ENCODE measurements around the gene RARA.
A peak's percentile ranks its signal among the peaks of the same experiment; 100 is the strongest.

RARA gene

GRCh38 chr17:40315206-40315605, 6.2 kb downstream of the RARA start:
- TF ChIP-seq, protein P1, sequence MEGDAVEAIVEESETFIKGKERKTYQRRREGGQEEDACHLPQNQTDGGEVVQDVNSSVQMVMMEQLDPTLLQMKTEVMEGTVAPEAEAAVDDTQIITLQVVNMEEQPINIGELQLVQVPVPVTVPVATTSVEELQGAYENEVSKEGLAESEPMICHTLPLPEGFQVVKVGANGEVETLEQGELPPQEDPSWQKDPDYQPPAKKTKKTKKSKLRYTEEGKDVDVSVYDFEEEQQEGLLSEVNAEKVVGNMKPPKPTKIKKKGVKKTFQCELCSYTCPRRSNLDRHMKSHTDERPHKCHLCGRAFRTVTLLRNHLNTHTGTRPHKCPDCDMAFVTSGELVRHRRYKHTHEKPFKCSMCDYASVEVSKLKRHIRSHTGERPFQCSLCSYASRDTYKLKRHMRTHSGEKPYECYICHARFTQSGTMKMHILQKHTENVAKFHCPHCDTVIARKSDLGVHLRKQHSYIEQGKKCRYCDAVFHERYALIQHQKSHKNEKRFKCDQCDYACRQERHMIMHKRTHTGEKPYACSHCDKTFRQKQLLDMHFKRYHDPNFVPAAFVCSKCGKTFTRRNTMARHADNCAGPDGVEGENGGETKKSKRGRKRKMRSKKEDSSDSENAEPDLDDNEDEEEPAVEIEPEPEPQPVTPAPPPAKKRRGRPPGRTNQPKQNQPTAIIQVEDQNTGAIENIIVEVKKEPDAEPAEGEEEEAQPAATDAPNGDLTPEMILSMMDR (IDR thresholded peaks at IDR 0.05) = no peak
- Histone ChIP-seq H3K4me3 (ENCODE audit: low read depth in 1 of 2, low read length in 1 of 2) (peak overlapping the region in 1 of 2 experiments; percentile 88), H3K4me1 (ENCODE audit: control insufficient read depth in 1 of 2, insufficient read depth in 1 of 2, low read depth in 1 of 2, low read length in 1 of 2) (peaks cover 87 to 91% of the 10 kb centered on the region in 2 experiments), H3K27me3 (no peaks in the 10 kb centered on the region), H3K9me3 (no peaks in the 10 kb centered on the region), H3K27ac (peak overlapping the region; percentile 98), H3K36me3 (peaks cover 2% of the 10 kb centered on the region)

DNA sequence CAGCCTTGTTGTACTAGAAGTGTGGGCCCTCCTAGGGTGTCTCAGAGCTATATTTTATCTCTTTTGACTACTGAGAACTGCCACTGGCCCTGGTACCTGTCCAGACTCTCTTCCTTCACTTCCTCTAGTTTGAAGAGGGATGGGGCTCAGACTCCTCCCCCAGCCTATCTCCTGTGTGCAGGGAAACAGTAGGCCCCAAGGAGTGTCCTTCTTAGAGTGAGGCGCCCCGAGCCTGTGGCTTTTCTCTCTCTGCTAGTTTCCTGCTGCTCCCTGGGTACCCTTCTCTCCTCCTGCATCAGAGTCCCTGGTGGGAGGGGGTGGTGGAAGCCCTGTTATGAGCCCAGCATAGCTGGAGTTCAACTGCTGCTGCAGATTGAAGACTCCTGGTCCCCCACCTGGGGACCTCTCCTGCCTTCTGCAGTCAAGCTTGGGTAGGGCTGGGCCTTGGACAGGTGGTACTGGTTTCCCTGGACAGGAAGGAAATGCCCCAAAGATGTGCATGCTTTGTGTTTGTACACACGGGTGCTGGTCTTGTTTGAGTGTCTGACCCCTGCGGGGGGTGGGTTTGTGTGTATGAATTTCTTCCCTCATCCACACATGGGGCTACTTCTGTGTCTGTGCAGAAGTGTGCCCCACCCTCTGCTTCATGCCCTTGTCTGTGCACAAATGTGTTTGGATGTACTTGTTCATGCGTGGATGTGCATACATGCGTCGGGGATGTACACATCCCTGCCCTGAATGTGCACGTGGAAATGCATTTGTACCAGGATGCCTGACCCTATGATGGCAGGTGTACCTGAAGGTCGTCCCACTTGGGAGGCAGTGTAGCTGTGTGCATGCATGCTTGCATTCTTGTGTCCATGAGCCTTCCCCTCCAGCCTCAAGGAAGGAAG, 6.9 kb downstream of the RARA start:
- Histone ChIP-seq H3K27ac (peak overlapping the region; percentile 98), H3K4me1 (ENCODE audit: control insufficient read depth in 1 of 2, insufficient read depth in 1 of 2, low read depth in 1 of 2, low read length in 1 of 2) (peaks cover 87 to 91% of the 10 kb centered on the region in 2 experiments), H3K36me3 (peaks cover 4% of the 10 kb centered on the region), H3K27me3 (no peaks in the 10 kb centered on the region), H3K9me3 (no peaks in the 10 kb centered on the region), H3K4me3 (ENCODE audit: low read depth in 1 of 2, low read length in 1 of 2) (peak overlapping the region in 1 of 2 experiments; percentile 88)
- TF ChIP-seq, protein P1 (IDR thresholded peaks at IDR 0.05) = no peak

DNA sequence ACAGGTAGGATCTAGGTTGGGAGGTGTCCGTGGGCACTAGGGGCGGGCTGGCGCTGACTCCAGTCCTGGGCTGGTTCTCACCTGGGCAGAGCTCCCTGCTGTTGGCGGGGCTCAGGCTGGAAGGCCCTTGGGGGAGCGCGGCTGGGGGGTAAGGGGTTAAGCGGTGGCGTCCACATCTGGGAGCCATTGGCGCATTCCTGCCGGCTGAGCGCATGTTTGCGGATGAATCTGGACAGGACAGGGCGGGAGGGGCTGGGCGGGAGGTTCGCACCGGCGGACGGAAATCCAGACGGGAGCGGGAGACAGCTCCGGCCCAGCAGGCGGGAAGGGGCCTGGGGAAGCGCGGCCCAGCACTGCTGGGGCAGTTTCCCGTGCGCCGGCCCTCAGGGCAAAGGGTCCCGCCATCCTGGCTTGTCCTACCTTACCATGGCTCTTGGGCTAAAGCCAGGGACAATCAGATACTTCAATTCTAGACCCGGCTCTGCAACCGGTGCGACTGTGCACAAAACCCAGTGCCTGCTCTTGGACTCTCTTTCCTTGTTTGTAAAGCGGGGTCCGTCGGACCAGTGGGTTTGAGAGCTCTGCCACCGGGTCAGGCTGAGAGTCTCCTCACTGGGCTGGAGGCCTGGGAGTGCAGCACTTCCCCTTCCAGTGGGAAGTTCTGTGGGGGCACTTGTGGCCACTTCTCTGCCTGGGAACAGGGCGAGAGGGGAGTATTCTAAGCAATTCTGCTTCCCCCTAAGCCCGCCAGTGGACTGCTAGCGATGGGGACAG, 7.8 kb downstream of the RARA start:
- Histone ChIP-seq H3K4me1 (ENCODE audit: control insufficient read depth in 1 of 2, insufficient read depth in 1 of 2, low read depth in 1 of 2, low read length in 1 of 2) (peaks cover 86 to 91% of the 10 kb centered on the region in 2 experiments), H3K27me3 (no peaks in the 10 kb centered on the region), H3K9me3 (no peaks in the 10 kb centered on the region), H3K4me3 (ENCODE audit: low read depth in 1 of 2, low read length in 1 of 2) (peak overlapping the region; percentile 88 to 99), H3K27ac (peak overlapping the region; percentile 98), H3K36me3 (peaks cover 4% of the 10 kb centered on the region)
- TF ChIP-seq, protein P1 (IDR thresholded peaks at IDR 0.05) = no peak

- H3K4me3 ChIP-seq (ENCODE audit: low read depth in 1 of 2, low read length in 1 of 2) = peak overlapping the region; percentile 88 to 99
- TF ChIP-seq, protein P1 (IDR thresholded peaks at IDR 0.05) = no peak
Observed at GRCh38 chr17:40317345-40317873, 8.4 kb downstream of the RARA start.

More at GRCh38 chr17:40317345-40317873, 8.4 kb downstream of the RARA start:
- H3K27ac ChIP-seq = peak overlapping the region; percentile 98
- H3K9me3 ChIP-seq = no peaks in the 10 kb centered on the region
- peaks cover 4% of the 10 kb centered on the region for H3K36me3 ChIP-seq
- H3K27me3 ChIP-seq = no peaks in the 10 kb centered on the region
- peaks cover 81 to 91% of the 10 kb centered on the region in 2 experiments for H3K4me1 ChIP-seq (ENCODE audit: control insufficient read depth in 1 of 2, insufficient read depth in 1 of 2, low read depth in 1 of 2, low read length in 1 of 2)

All from neutrophil (primary cell).